HEK293 (cell line): ENCODE measurements around the gene ITPR2.

ENCODE experiments used
- PBX3 ChIP-seq: sonication (generic); formaldehyde crosslinking; IDR thresholded peaks from 2 replicates; pipeline ENCODE4 v1.8.1; 2022; ENCODE audit warnings: mild to moderate bottlenecking, moderate library complexity, missing genetic modification reagents
- YY1 ChIP-seq: fragments of 450-650 bp; formaldehyde crosslinking; IDR thresholded peaks from 2 replicates; pipeline ENCODE4 v1.5.1; 2018; ENCODE audit warnings: missing biosample characterization, missing genetic modification characterization
- ZNF239 ChIP-seq: fragments of 450-650 bp; formaldehyde crosslinking; IDR thresholded peaks from 2 replicates; pipeline ENCODE4 v1.5.1; 2016; ENCODE audit warnings: missing biosample characterization, missing genetic modification characterization
- ZNF660 ChIP-seq: fragments of 450-650 bp; IDR thresholded peaks from 2 replicates; pipeline ENCODE4 v1.5.1; 2018; ENCODE audit warnings: missing biosample characterization, mild to moderate bottlenecking, missing genetic modification characterization
- ZNF707 ChIP-seq: fragments of 450-650 bp; formaldehyde crosslinking; IDR thresholded peaks from 2 replicates; pipeline ENCODE4 v1.5.1; 2016; ENCODE audit warnings: missing biosample characterization, missing genetic modification characterization

- no peak for TF ChIP-seq ZNF239 (tag by site-specific recombination)
- no peak for TF ChIP-seq ZNF660 (tag by site-specific recombination)
- TF ChIP-seq YY1 (tag by site-specific recombination) = no peak
- no peak for TF ChIP-seq PBX3 (CRISPR knock-in tag)
- no peak for TF ChIP-seq ZNF707 (tag by site-specific recombination)
These were observed 117.8 kb downstream of the ITPR2 start for GRCh38 chr12:26715232-26715631.
